Nasal cavity respiratory epithelium epithelial cell of viscerocranial mucosa (primary cell): Measurements from ENCODE around the gene SMIM35. TPM values are rescaled to one million over a fixed set of nuclear protein-coding genes. Genes with fewer than 3 reads are reported as not detected.

Experiments
- total RNA-seq: library from RNA; depleted of rRNA; stranded (reverse); fragments of >200 nt; gene quantifications from 2 replicates; pipeline ENCODE4 v1.2.3, GENCODE V29; 2014

SMIM35 gene
- not detected in 2 replicates for total RNA-seq

GRCh38 chr11:118086913-118087768 is at the start of gene SMIM35:
Gene SMIM35 (minus strand): TSS chr11:118086963. CDS start chr11:118086757, 206 bp downstream.

GRCh38 chr11:118076754-118077281 is 9.9 kb downstream of the SMIM35 start, which contains the start of gene TMPRSS4:
Gene TMPRSS4 (plus strand): TSS chr11:118077078. CDS start chr11:118077303, 225 bp downstream.

GRCh38 chr11:117985953-117986887 is 100.5 kb downstream of the SMIM35 start, which contains the start of gene IL10RA:
Gene IL10RA (plus strand): TSS chr11:117986394. CDS start chr11:117986468, 74 bp downstream.

Other genes with a start within 250 kb of the SMIM35 start
- not detected in 2 replicates for gene FXYD6, start 210.3 kb downstream of the SMIM35 start, total RNA-seq
- 3.6 and 6.8 TPM in 2 replicates for gene TMPRSS13, start 157.6 kb downstream of the SMIM35 start, total RNA-seq
- gene IL10RA, start 100.6 kb downstream of the SMIM35 start, total RNA-seq, result under 0.01 TPM in 2 replicates
- 14.4 and 229 TPM in 2 replicates for gene TMPRSS4, start 9.9 kb downstream of the SMIM35 start, total RNA-seq
- gene SCN4B, start 65.9 kb upstream of the SMIM35 start, total RNA-seq, result 0.68 and 2.6 TPM in 2 replicates
- under 0.01 and 0.57 TPM in 2 replicates for gene SCN2B, start 89.7 kb upstream of the SMIM35 start, total RNA-seq
- not detected in 2 replicates for gene JAML, start 138.0 kb upstream of the SMIM35 start, total RNA-seq
- gene MPZL3, start 165.4 kb upstream of the SMIM35 start, total RNA-seq, result 44.3 and 64.3 TPM in 2 replicates
- gene MPZL2, start 177.3 kb upstream of the SMIM35 start, total RNA-seq, result 48.2 and 140 TPM in 2 replicates
- gene CD3E, start 217.8 kb upstream of the SMIM35 start, total RNA-seq, result 0.07 TPM in 1 of 2 replicates, not detected in the other